Large intestine (tissue), 3 donors: ENCODE data around the gene CYP2B6. TPM values are rescaled to one million over a fixed set of nuclear protein-coding genes. Genes with fewer than 3 reads are reported as not detected.
"Not testable (repeated sequence)": the region's sequence is repeated elsewhere in the genome, so short reads cannot be mapped to it uniquely, and the experiment has no call there.

Experiments
- DNase-seq, 2 donors: peaks; one replicate each; pipeline versions ENCODE4 v3.0.0 to v3.0.0-alpha.2; 2013
- H3K27ac ChIP-seq: one replicate; pipeline ENCODE4 v1.5.1; 2013; ENCODE audit warnings: low read length
- H3K27me3 ChIP-seq: 2 replicates; pipeline ENCODE4 v1.6.1; 2013; ENCODE audit warnings: low read length; ENCODE audit not compliant: control insufficient read depth, insufficient read depth
- H3K36me3 ChIP-seq: 2 replicates; pipeline ENCODE4 v1.6.1; 2013; ENCODE audit warnings: low read length; ENCODE audit not compliant: control insufficient read depth, insufficient read depth
- H3K4me1 ChIP-seq: one replicate; pipeline ENCODE4 v1.6.1; 2013; ENCODE audit warnings: low read length; ENCODE audit not compliant: control insufficient read depth, insufficient read depth
- H3K4me3 ChIP-seq: one replicate; pipeline ENCODE4 v1.5.1; 2013; ENCODE audit warnings: low read length
- H3K9me3 ChIP-seq: one replicate; pipeline ENCODE4 v1.6.1; 2013; ENCODE audit warnings: mild to moderate bottlenecking, low read depth, low read length, moderate library complexity; ENCODE audit not compliant: control insufficient read depth
- WGBS: methylation state at CpG from one replicate; pipeline ENCODE4 v1.1.5; 2013; ENCODE audit warnings: low lambda C conversion rate; ENCODE audit not compliant: insufficient coverage; 5-methylcytosine and 5-hydroxymethylcytosine counted together
- polyA plus RNA-seq: library from polyadenylated mRNA; unstranded; fragments of 120-200 nt; gene quantifications from one replicate; pipeline ENCODE4 v1.2.1, GENCODE V29; 2013

CYP2B6 gene
- polyA plus RNA-seq, 1 donor = 5.3 TPM

- Histone ChIP-seq H3K4me3 (no peak overlapping the region), H3K27ac (no peak overlapping the region), H3K36me3 (no peaks in the 10 kb centered on the region), H3K4me1 (no peaks in the 10 kb centered on the region), H3K9me3 (no peaks in the 10 kb centered on the region), H3K27me3 (peaks cover 11% of the 10 kb centered on the region)
- WGBS = 68% methylated on average over 2 of the region's 6 CpGs
- DNase-seq = peak in 1 of 2 donors; percentile 2
Observed at GRCh38 chr19:41030651-41031050, 39.6 kb downstream of the CYP2B6 start.

- 83% methylated on average over 1 of the region's 2 CpGs for WGBS
- H3K4me3 ChIP-seq = no peak overlapping the region
- no peaks in the 10 kb centered on the region for H3K36me3 ChIP-seq
- DNase-seq = no peak
- H3K4me1 ChIP-seq = no peaks in the 10 kb centered on the region
- no peaks in the 10 kb centered on the region for H3K9me3 ChIP-seq
- no peaks in the 10 kb centered on the region for H3K27me3 ChIP-seq
- no peak overlapping the region for H3K27ac ChIP-seq
Observed at GRCh38 chr19:41031916-41032315, 40.8 kb downstream of the CYP2B6 start.

GRCh38 chr19:41033324-41033723 is 42.2 kb downstream of the CYP2B6 start:
- no CpG with 5 or more reads among the region's 7 CpGs for WGBS
- H3K4me1 ChIP-seq, H3K27me3 ChIP-seq, H3K9me3 ChIP-seq, H3K36me3 ChIP-seq, DNase-seq, H3K4me3 ChIP-seq, H3K27ac ChIP-seq: not testable (repeated sequence)

DNA sequence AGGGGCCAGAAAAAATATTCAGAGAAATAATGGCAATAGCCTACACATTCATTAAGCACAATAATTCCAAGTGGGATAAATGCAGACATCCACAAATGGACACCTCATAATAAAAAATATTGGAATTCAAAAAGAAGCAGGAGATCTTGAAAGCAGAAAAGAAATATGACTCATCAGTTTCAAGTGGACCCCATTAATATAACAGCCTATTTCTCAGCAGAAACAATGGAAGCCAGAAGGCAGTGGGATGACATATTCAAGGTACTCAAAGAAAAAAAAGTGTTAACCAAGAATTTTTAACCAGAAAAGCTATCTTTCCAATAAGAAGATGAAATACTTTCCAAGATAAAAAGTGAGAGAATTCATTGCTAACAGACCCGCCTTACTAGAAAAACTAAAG is 48.7 kb downstream of the CYP2B6 start:
- 100% methylated on average over 1 of the region's 1 CpG for WGBS
- no peak overlapping the region for H3K27ac ChIP-seq
- H3K4me3 ChIP-seq = no peak overlapping the region
- DNase-seq = no peak
- H3K36me3 ChIP-seq = no peaks in the 10 kb centered on the region
- no peaks in the 10 kb centered on the region for H3K4me1 ChIP-seq
- no peaks in the 10 kb centered on the region for H3K9me3 ChIP-seq
- H3K27me3 ChIP-seq = no peaks in the 10 kb centered on the region

- not testable (repeated sequence) for H3K36me3 ChIP-seq, H3K27me3 ChIP-seq, H3K9me3 ChIP-seq, H3K27ac ChIP-seq, H3K4me3 ChIP-seq, H3K4me1 ChIP-seq, DNase-seq
- WGBS = no CpG with 5 or more reads among the region's 1 CpG
Observed at GRCh38 chr19:41045095-41045494, 54.0 kb downstream of the CYP2B6 start.

- WGBS = no CpG with 5 or more reads among the region's 13 CpGs
- no peak overlapping the region for H3K27ac ChIP-seq
- DNase-seq = no peak
Observed at GRCh38 chr19:41050426-41050825, 59.3 kb downstream of the CYP2B6 start.

GRCh38 chr19:41052162-41052561 is 61.1 kb downstream of the CYP2B6 start:
- 80% methylated on average over 1 of the region's 7 CpGs for WGBS
- H3K36me3 ChIP-seq, H3K4me3 ChIP-seq, H3K4me1 ChIP-seq, DNase-seq, H3K9me3 ChIP-seq, H3K27me3 ChIP-seq, H3K27ac ChIP-seq: not testable (repeated sequence)

More at GRCh38 chr19:41050426-41050825, 59.3 kb downstream of the CYP2B6 start:
- H3K4me3 ChIP-seq = no peak overlapping the region
- H3K4me1 ChIP-seq = no peaks in the 10 kb centered on the region
- H3K9me3 ChIP-seq = no peaks in the 10 kb centered on the region
- H3K27me3 ChIP-seq = no peaks in the 10 kb centered on the region
- H3K36me3 ChIP-seq = no peaks in the 10 kb centered on the region

DNA sequence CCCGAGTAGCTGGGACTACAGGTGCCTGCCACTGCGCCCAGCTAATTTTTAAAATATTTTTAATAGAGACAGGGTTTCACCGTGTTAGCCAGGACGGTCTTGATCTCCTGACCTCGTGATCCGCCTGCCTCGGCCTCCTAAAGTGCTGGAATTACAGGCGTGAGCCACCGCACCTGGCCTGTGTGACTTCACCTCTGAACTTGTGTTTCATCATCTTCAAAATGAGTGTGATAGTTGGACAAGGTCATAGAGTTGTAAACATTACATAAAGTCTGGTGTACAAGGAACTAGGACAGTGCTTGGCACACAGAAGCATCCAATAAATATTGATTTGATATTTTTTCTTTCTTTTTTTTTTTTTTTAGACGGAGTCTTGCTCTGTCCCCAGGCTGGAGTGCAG is 62.2 kb downstream of the CYP2B6 start:
- no CpG with 5 or more reads among the region's 10 CpGs for WGBS
- DNase-seq = not testable (repeated sequence)

GRCh38 chr19:41064974-41065569 is 74.0 kb downstream of the CYP2B6 start:
- Histone ChIP-seq H3K36me3 (no peaks in the 10 kb centered on the region), H3K27ac (no peak overlapping the region)
- DNase-seq = peak; percentile 12 to 14

More for the DNA sequence above, 62.2 kb downstream of the CYP2B6 start:
- not testable (repeated sequence) for H3K4me3 ChIP-seq, H3K36me3 ChIP-seq, H3K27ac ChIP-seq, H3K4me1 ChIP-seq, H3K27me3 ChIP-seq, H3K9me3 ChIP-seq

More at GRCh38 chr19:41064974-41065569, 74.0 kb downstream of the CYP2B6 start:
- Histone ChIP-seq H3K4me1 (no peaks in the 10 kb centered on the region), H3K4me3 (no peak overlapping the region), H3K9me3 (no peaks in the 10 kb centered on the region), H3K27me3 (peaks cover 9% of the 10 kb centered on the region)
- WGBS = no CpG with 5 or more reads among the region's 7 CpGs
